ENCODE measurements around the gene ATR.

DNA sequence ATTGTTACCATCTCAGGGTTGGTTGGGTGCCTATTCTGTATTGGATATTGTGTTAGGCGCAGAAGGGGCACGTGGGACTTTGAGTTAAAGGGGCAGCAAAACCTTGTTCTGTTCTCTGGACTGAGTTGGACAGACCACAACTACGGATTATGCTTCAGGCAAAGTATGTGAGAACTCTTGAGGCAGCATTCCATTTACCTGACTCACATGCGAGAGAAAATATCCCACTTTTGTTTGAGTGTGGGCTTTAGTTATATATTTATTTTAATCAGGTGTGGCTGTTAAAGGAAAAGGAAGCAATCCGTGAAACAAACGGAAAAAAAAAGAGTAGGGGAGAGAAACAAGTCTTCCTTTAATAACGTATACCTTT is 17.0 kb upstream of the ATR start:
- TF ChIP-seq, protein P1, sequence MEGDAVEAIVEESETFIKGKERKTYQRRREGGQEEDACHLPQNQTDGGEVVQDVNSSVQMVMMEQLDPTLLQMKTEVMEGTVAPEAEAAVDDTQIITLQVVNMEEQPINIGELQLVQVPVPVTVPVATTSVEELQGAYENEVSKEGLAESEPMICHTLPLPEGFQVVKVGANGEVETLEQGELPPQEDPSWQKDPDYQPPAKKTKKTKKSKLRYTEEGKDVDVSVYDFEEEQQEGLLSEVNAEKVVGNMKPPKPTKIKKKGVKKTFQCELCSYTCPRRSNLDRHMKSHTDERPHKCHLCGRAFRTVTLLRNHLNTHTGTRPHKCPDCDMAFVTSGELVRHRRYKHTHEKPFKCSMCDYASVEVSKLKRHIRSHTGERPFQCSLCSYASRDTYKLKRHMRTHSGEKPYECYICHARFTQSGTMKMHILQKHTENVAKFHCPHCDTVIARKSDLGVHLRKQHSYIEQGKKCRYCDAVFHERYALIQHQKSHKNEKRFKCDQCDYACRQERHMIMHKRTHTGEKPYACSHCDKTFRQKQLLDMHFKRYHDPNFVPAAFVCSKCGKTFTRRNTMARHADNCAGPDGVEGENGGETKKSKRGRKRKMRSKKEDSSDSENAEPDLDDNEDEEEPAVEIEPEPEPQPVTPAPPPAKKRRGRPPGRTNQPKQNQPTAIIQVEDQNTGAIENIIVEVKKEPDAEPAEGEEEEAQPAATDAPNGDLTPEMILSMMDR (conservative IDR thresholded peaks at IDR 0.05; ENCODE audit: low read depth, low read length), result no peak
- no peak for TF ChIP-seq EZH2 (IDR thresholded peaks at IDR 0.05; ENCODE audit: low read length, unreplicated experiment)
